Left colon (tissue), 2 donors: ENCODE measurements around the gene PRKAB1. TPM values are rescaled to one million over a fixed set of nuclear protein-coding genes. Genes with fewer than 3 reads are reported as not detected.
A peak's percentile ranks its signal among the peaks of the same experiment; 100 is the strongest.

Experiments
- ATAC-seq: fragments of 200-7000 bp; cut with Tn5 transposase; one replicate; pipeline ENCODE4 v1.9.1; 2020; ENCODE audit warnings: mild to moderate bottlenecking, moderate library complexity
- DNase-seq, 2 donors: peaks; one replicate each; pipeline ENCODE4 v3.0.0-alpha.2; 2020
- intact Hi-C, 2 donors: fragments of 100-400 bp; cut with DNase I in 1 of 2; cut with micrococcal nuclease in 1 of 2; formaldehyde crosslinking; loops; one replicate each; pipeline versions ENCODE4 v1.11.2 to v1.14.0; 2022; cut with DNase I, micrococcal nuclease
- total RNA-seq, 2 donors: library from RNA; stranded (reverse); fragmentation: NEBNext Ultra II Directional; extraction: Animal tissue kit (Norgen Biotek cat#: 25700); gene quantifications; one replicate each; pipeline ENCODE4 v1.2.1, GENCODE V29; 2021
- donor health status: DM: no; HTN: no; CAD: no.
- donor health status: DM: yes; HTN: yes; CAD: no.

The PRKAB1 gene
- total RNA-seq, 2 donors from 2014 or later, result 62.2 to 111 TPM

GRCh38 chr12:119681728-119682638 lies 14.1 kb downstream of the PRKAB1 start:
- intact Hi-C loops, result no loop called here

GRCh38 chr12:119682639-119683252 lies 14.8 kb downstream of the PRKAB1 start:
- DNase-seq (no peak), ATAC-seq (peak; percentile 2)
- intact Hi-C loops, result no loop called here

More at GRCh38 chr12:119681728-119682638, 14.1 kb downstream of the PRKAB1 start:
- ATAC-seq, result no peak
- no peak for DNase-seq

GRCh38 chr12:119683413-119683812 lies 15.5 kb downstream of the PRKAB1 start:
- DNase-seq, result no peak
- intact Hi-C loops, result no loop called here
- ATAC-seq, result no peak

GRCh38 chr12:119683816-119684215 lies 15.9 kb downstream of the PRKAB1 start:
- intact Hi-C loops, result no loop called here
- ATAC-seq (peak; percentile 53), DNase-seq (no peak)

DNA sequence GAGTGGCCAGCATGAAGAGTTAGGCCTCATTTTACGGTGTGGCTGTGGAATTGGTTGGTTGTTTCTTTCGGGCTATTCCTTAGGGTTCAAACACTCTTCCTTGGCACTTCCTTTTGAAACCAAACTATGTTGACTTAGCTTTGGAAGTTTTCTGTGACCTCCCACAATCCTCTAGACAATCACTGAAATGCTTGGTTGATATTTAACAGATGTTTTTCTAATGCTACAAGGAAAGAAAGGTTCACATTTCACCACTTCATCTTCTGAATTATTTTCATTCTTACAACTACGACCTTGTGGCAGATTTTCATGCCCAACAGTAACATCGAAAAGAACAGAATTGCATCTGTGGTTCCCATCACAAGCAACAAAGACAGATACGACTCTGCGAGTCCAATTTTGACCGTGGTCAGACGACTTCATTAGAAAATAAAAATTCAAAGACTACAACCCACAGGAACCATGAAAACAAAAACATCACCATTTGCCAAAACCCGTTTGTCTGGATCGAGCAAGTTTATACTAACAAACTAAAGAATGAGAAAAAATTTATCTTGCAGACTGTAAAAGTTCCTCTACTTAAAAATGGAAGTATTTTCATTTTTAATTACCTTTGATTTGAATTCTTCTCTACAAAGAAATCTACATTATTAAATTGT lies 16.9 kb downstream of the PRKAB1 start:
- intact Hi-C loops, result no loop called here
- DNase-seq, result no peak
- ATAC-seq, result peak; percentile 48

- no peak for ATAC-seq
- no peak for DNase-seq
- intact Hi-C loops, result no loop called here
Observed at GRCh38 chr12:119685375-119685774, 17.4 kb downstream of the PRKAB1 start.

- intact Hi-C loops, result no loop called here
- no peak for DNase-seq
Observed at GRCh38 chr12:119686355-119686754, 18.4 kb downstream of the PRKAB1 start.

DNA sequence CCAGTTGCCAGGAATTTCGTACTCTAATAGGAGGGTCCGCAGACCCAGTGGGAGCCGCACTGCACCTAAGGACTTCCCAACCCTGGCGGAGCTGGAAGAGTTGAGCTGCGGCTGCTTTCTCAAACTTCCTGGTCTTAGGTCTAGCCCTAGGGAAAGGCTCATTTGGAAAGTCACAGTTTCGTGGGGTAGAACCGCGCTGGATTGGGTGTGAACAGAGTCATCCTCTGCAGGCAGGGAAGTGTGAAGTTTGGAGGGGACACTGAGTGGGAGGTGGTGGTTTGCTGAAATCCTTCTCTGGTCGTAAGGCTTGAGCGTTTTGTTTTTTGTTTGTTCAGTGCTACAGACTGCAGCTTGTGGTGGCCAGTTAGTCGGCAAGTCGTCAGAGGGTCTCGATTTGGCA lies 18.8 kb downstream of the PRKAB1 start:
- intact Hi-C loops, result no loop called here
- no peak for DNase-seq

More at GRCh38 chr12:119686355-119686754, 18.4 kb downstream of the PRKAB1 start:
- peak; percentile 10 for ATAC-seq

DNA sequence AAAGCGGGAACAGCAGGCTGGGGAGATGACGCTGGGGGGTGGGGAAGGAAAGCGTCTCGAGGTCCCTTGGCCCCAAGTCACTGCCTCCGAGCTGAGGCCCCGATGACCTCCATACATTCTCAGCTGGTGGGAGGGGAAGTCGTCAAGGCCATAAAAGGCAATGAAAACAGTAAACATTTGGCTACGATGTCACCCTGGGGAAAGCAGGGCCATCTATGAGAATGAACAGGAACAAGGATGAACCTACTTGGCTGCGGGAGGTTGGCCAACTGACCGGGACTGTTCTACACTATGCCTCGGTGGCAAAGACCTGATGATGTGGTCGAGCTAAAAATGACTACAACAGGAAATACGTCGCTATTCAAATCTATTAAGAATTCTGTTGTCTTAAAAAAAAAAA lies 19.5 kb downstream of the PRKAB1 start:
- intact Hi-C loops, result no loop called here
- no peak for DNase-seq
- no peak for ATAC-seq

More for the DNA sequence above, 18.8 kb downstream of the PRKAB1 start:
- ATAC-seq, result no peak

- intact Hi-C loops, result no loop called here
- no peak for ATAC-seq
Observed at GRCh38 chr12:119687879-119688278, 19.9 kb downstream of the PRKAB1 start.

GRCh38 chr12:119689935-119690500 lies 22.1 kb downstream of the PRKAB1 start:
- no peak for ATAC-seq
- DNase-seq, result no peak
- intact Hi-C loops, result no loop called here

More at GRCh38 chr12:119687879-119688278, 19.9 kb downstream of the PRKAB1 start:
- no peak for DNase-seq

GRCh38 chr12:119691202-119691810 lies 23.4 kb downstream of the PRKAB1 start:
- DNase-seq, result no peak
- intact Hi-C loops, result no loop called here
- no peak for ATAC-seq

DNA sequence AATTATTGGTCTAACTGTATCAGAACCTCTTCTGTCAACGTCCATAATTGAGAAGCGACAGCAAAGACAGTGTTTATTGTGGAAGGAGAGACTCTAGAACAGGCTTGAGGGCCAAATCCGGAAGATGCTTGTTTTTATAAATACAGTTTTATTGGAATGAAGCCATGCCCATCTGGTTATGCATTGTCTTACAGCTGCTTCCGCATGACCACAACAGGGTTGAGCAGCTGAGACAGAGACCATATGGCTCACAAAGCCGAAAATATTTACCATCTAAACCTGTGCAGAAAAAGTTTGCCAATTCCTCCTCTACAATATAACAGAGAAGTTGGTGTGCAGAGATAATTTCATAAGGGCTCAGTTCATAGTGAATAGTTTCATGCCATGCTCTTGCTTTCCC lies 24.5 kb downstream of the PRKAB1 start:
- ATAC-seq, result peak; percentile 49

DNA sequence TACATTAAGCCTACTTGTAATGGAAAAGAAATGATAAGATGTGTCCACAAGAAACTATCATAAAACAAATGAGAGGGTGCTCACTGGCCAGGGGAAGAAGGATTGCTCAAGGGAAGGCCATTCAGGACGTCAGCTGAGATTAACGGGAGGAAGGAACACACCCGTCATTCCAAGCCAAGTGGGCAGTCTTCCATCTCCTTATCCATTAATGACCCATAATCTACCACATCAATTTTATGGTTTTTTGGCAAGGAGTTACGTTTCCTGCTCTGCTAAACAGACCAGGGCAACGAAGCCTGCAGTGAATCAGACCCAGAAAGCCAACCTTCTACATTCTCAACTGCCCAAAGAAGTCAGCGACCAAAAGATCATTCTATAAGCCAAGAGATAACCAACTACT lies 25.1 kb downstream of the PRKAB1 start:
- DNase-seq (peak; percentile 70 to 83), ATAC-seq (peak; percentile 91)
- intact Hi-C loops, result no loop called here

More for the DNA sequence above, 24.5 kb downstream of the PRKAB1 start:
- no peak for DNase-seq
- intact Hi-C loops, result no loop called here

- DNase-seq (no peak), ATAC-seq (peak; percentile 3)
- intact Hi-C loops, result no loop called here
Observed at GRCh38 chr12:119693511-119693910, 25.6 kb downstream of the PRKAB1 start.

DNA sequence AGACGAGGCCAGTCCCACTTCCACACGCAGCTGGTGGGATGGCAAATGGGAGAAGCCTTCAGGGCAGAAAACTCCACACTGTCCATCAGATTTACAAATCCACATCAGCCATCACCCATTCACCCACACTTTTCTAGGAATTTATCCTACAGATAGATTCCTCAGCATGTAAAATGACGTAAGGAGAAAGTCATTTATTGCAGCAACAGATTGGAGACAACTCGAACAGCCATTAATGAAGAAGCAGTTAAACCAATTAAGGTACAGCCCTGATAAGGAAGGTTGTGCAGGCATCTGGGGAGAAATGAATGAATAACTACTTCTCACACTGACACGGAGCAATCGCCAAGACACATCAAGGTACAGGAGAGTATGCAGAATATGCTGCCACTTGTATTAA lies 26.2 kb downstream of the PRKAB1 start:
- DNase-seq, result no peak
- no peak for ATAC-seq
- intact Hi-C loops, result no loop called here

DNA sequence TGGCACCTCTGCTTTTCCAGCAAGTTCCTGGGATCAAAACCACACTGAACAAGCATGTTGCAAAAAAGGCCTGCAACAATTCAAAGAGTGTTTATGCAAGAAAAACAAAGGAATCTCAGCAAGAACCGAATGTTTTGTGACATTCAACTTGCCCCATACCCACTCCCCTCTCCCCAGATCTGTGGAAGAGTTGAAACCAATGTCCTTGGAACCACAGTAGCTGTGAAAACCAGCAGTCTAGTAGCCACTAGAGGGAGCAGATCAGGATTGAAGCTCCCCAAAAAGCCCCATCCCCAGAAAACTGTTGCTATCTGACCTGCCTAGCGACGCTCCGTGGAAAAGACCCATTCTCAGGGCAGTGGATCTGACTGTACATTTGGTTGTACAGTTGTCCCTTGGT lies 27.1 kb downstream of the PRKAB1 start:
- DNase-seq (no peak), ATAC-seq (no peak)
- intact Hi-C loops, result no loop called here

DNA sequence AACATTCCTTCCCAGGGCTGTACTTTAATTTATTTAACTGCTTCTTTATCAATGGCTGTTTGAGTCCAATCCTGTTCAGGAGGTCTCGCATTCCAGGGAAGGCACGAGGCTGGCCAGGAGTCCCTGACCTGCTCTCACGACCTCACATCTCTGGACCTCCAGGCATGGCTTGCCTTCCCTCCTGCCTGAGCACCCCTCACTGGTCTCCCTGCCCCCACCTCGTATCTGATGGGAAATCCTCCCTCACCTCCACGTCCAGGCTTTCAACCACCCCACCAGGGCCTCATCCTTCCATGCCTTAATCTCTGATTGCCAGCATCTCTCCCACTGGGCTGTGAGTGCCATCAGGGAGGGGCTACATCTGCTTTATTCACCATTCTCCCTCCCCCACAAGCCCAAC lies 29.0 kb downstream of the PRKAB1 start:
- DNase-seq (no peak), ATAC-seq (no peak)

DNA sequence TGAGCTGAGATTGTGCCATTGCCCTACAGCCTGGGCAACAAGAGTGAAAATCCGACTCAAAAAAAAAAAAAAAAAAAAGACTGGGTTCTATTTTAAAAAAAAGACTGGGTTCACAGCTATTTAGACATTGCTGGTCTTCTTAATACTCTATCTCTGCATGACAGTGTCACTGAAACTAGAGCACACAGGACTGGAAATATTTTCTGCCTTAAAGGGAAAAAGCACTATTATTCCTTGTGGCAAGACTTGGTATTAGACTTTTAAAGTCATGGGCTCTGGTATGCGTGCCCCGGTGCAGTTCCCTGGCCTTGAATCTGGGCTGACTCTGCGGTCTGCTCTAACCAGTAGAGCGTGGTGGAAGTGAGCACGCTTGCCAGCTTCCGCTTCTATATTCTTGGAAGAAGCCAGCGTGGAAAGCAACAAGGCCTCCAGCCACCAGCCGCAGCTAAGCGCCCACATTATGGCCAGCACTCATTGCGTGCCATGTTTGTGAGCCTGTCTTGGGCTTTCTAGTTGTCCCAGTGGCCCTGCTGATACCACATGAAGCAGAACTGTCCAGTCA lies 31.3 kb downstream of the PRKAB1 start:
- DNase-seq (no peak), ATAC-seq (no peak)
- intact Hi-C loops, result no loop called here

More for the DNA sequence above, 29.0 kb downstream of the PRKAB1 start:
- intact Hi-C loops, result no loop called here
